Stimulated activated CD8-positive, alpha-beta memory T cell treated with anti-CD3 and anti-CD28 coated beads, Interleukin-7, amount 100 ng/mL, for 24 hours (primary cell): ENCODE results near the gene PEX11G.

Experiments
- DNase-seq: peaks from one replicate; pipeline ENCODE4 v3.0.0-alpha.2; 2020; ENCODE audit warnings: low read depth

Gene PEX11G

GRCh38 chr19:7521551-7522071 is 32.8 kb upstream of the PEX11G start:
- no peak for DNase-seq

- DNase-seq = no peak
These were observed 31.6 kb upstream of the PEX11G start for GRCh38 chr19:7520131-7521051.

DNA sequence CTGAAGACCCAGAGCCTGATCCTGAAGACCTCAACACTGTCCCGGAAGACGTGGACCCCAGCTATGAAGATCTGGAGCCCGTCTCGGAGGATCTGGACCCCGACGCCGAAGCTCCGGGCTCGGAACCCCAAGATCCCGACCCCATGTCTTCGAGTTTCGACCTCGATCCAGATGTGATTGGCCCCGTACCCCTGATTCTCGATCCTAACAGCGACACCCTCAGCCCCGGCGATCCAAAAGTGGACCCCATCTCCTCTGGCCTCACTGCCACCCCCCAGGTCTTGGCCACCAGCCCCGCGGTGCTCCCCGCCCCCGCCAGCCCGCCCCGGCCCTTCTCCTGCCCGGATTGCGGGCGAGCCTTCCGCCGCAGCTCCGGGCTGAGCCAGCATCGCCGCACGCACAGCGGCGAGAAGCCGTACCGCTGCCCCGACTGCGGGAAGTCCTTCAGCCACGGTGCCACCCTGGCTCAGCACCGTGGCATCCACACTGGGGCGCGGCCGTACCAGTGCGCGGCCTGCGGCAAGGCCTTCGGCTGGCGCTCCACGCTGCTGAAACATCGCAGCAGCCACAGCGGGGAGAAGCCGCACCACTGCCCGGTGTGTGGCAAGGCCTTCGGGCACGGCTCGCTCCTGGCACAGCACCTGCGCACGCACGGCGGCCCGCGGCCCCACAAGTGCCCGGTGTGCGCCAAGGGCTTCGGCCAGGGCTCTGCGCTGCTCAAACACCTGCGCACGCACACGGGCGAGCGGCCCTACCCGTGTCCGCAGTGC is 30.7 kb upstream of the PEX11G start:
- no peak for DNase-seq

- DNase-seq = no peak
These were observed 28.0 kb upstream of the PEX11G start for GRCh38 chr19:7516878-7517277.

DNA sequence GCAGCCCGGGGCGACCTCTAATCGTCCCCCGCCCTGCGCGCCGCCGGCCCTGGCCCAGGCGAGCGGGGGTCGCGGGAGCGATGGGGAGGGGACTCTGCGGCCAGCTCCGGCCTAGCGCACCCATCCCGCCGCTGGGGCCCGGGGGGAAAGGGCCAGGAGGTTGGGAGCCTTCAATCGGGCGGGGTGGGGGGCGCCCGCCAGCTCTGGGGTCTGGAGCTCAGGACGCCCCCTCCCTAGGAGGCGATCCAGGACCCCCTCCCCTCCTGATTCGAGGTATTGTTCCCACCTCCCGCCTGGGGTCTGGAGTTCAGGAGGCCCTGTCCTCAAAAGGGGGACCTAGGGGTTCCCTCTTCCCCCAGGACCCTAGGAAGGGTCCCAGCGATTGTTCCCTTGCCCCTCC is 27.5 kb upstream of the PEX11G start:
- DNase-seq = no peak

DNA sequence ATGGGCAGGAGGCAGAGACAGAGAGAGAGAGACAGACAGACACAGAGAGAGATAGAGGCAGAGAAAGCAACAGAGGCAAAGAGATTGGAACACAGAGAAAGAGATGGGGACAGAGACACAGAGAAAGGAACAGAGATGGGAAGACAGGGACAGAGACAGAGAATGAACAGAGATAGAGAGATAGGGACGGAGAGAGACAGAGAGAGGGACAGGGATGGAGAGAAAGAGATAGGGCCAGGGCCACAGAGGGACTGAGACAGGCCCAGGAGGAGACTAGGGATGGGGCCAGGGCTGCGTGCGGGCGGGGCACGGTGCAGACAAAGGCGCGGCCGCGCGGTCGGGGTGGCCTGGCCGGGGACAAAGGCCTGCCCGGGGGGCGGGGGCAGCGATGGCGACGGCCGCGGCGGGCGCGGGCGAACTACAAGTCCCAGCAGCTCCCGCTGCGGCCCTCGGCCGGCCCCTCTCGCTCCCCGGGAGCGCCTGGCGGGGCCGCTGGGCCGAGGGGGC is 26.9 kb upstream of the PEX11G start, which contains the start of gene ZNF358:
Gene ZNF358 (plus strand): TSS at position 459 of the 507 bp plus-strand sequence. CDS start 3,140 bp downstream, outside the sequence.
- no peak for DNase-seq

DNA sequence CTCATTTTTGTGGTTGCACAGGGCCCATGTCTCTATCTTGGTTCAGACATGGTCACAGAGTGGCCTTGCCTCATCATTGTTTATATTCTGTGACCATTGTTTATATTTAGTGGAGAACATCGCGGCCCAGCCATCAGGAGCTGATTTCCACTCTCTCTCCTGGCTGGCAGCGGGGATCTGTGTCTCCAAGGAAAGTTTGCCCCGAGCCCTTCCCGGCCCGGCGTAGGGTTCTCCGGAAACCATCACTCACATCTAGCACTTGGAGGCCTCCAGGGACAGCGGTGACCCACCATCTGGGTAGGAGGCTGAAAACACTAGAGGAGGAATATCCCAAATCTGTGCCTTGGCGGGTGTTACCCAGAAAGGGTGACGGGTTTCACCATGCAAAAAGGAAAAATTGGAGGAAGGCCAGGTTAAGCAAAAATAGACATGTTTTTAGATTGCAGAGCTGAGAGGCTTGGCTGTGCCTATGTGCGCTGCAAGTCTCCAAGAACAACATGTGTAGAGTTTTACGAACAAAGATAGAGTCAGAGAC is 26.3 kb upstream of the PEX11G start:
- DNase-seq = no peak

GRCh38 chr19:7513809-7514642 is 25.2 kb upstream of the PEX11G start:
- no peak for DNase-seq

DNA sequence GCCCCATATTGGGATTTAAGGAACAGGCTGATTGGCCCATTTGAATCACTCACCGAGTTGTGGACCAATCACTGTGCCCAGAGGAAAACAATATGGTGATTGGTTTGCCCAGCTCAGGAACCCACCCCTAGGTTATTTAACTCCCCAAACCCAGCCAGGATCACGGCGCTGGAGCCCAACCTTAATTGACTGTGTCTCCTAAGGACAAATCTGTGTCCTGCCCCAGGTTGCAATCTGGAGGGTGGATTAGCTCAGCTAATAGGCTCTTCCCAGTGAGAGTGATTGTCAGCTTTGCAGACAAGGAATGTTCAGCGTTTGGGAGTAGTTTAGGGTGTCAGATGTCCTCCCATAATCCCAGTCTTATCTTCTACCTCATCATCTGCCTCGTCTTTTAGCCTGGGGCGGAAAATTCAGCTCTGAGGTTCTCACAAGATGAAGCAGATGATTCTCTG is 23.6 kb upstream of the PEX11G start:
- no peak for DNase-seq

GRCh38 chr19:7509625-7510024 is 20.8 kb upstream of the PEX11G start:
- no peak for DNase-seq

DNA sequence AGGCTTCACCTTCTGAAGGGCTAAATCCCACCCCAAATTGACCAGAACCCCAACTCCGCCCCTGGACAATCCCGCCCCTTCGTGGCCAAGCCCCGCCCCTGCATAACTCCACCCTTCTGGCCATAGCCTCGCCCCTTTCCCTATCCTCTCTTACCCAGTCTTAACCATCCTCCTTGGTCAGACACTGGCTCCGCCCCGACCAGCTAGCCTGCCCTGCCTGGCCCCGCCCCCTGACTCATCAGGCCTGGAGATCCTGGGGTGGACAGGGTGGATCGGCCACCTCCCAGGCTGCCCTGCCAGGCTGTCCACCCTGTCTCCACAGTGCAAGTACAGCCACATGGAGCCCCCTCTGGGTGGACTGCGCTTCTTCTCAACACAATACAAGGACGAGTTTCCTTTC is 19.0 kb upstream of the PEX11G start:
- no peak for DNase-seq

- DNase-seq = no peak
These were observed 17.8 kb upstream of the PEX11G start for GRCh38 chr19:7506385-7507328.

GRCh38 chr19:7505682-7506384 is 17.0 kb upstream of the PEX11G start:
- DNase-seq = no peak

- no peak for DNase-seq
These were observed 16.4 kb upstream of the PEX11G start for GRCh38 chr19:7505288-7505681.

- DNase-seq = no peak
These were observed 15.8 kb upstream of the PEX11G start for GRCh38 chr19:7504684-7505083.

DNA sequence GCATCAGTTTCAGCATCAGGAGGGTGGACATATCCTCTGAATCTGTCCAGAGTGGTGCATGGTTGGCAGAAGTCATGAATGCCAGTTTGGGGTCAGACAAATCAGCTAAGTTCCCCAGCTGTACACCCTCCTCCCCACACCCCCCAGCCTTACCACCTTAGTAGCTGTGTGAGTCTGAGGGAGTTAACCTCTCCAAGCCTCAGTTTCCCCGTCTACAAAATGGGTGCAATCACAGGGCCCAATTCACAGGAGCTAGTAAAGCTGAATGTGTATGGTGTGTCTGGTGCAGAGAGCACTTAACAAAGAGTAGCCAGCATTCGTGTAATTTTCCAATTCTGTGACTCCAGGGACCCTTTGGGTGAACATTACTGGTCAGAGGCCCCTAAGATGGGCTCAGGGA is 13.7 kb upstream of the PEX11G start:
- DNase-seq = no peak

DNA sequence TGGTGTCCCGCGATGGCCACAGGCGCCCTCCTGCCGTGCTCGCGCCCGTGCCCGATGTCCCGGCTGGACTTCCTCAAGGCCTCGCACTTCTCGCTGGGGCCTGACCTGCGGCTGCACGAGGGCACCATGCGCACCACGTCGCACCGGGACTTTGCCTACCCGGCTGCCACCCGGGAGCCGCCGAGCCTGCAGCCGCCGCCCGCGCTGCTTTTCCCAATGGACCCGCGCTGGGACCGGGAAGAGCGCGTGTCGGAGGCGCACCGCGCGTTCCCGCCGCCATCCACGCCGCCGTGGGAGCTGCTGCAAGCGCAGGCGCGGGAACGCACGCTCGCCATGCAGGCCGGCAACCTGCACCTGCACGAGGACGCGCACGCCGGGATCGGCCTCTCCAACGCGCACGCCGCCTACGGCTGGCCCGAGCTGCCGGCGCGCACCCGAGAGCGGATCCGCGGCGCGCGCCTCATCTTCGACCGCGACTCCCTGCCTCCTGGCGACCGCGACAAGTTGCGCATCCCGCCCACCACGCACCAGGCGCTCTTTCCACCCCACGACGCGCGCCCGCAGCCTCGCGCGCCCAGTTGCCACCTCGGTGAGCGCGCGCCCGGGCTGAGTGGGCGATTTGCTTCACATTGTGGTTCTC is 12.1 kb upstream of the PEX11G start:
- DNase-seq = peak; percentile 27

- no peak for DNase-seq
These were observed 8.5 kb upstream of the PEX11G start for GRCh38 chr19:7497292-7497691.
